CD4-positive, alpha-beta T cell (primary cell): ENCODE results near the gene PLCXD1. TPM values are rescaled to one million over a fixed set of nuclear protein-coding genes. Genes with fewer than 3 reads are reported as not detected.

Experiments
- ATAC-seq: fragments of 200-7000 bp; cut with Tn5 transposase; one replicate; pipeline ENCODE4 v1.10.0; 2022; ENCODE audit warnings: mild to moderate bottlenecking; ENCODE audit not compliant: poor library complexity
- CTCF ChIA-PET: fragments of 350-600 bp; sonication (Branson Sonifier 250); formaldehyde crosslinking; loops from one replicate; lab custom pipeline; 2021; ENCODE audit warnings: antibody characterized with exemption, inconsistent platforms; lab: Charles Lee
- POLR2A ChIA-PET: fragments of 350-600 bp; sonication (Branson Sonifier 250); formaldehyde crosslinking; loops from one replicate; lab custom pipeline; 2021; ENCODE audit warnings: antibody characterized with exemption, inconsistent platforms; lab: Charles Lee
- DNase-seq, 14 experiments: peaks; one replicate each; pipeline ENCODE4 v3.0.0-alpha.2; 2013 to 2020; ENCODE audit warnings: mixed read lengths in 2 of 14
- H3K27ac ChIP-seq, 2 donors: one replicate each; pipeline versions ENCODE4 v1.5.1 to v1.7.0; 2013; ENCODE audit warnings: low read length in 2 of 2, low read depth in 1 of 2, mild to moderate bottlenecking in 1 of 2
- H3K27me3 ChIP-seq, 2 experiments: 1 replicate in 1 of 2; 2 replicates in 1 of 2; pipeline versions ENCODE4 v1.6.1 to v1.7.0; 2013; ENCODE audit warnings: low read length in 2 of 2, control low read depth in 1 of 2, mild to moderate bottlenecking in 1 of 2, moderate library complexity in 1 of 2; ENCODE audit not compliant: insufficient read depth in 2 of 2, control insufficient read depth in 1 of 2
- H3K36me3 ChIP-seq: one replicate; pipeline ENCODE4 v1.6.1; 2013; ENCODE audit warnings: low read length, control low read depth; ENCODE audit not compliant: insufficient read depth
- H3K4me1 ChIP-seq: one replicate; pipeline ENCODE4 v1.6.1; 2013; ENCODE audit warnings: low read length, control low read depth; ENCODE audit not compliant: insufficient read depth
- H3K4me3 ChIP-seq: one replicate; pipeline ENCODE4 v1.5.1; 2013; ENCODE audit warnings: mild to moderate bottlenecking, low read length, moderate library complexity
- H3K9me3 ChIP-seq, 2 experiments: 1 replicate in 1 of 2; 2 replicates in 1 of 2; pipeline versions ENCODE4 v1.6.1 to v1.7.0; 2013; ENCODE audit warnings: low read length in 2 of 2, mild to moderate bottlenecking in 2 of 2, control low read depth in 1 of 2, moderate library complexity in 1 of 2; ENCODE audit not compliant: control insufficient read depth in 1 of 2, insufficient read depth in 1 of 2
- H3K27ac Mint-ChIP-seq: one replicate; pipeline ENCODE4 v1.8.0; 2020; ENCODE audit warnings: mixed read lengths
- H3K27me3 Mint-ChIP-seq: one replicate; pipeline ENCODE4 v1.8.0; 2021; ENCODE audit warnings: mixed read lengths
- H3K36me3 Mint-ChIP-seq: one replicate; pipeline ENCODE4 v1.8.0; 2021; ENCODE audit warnings: low read depth, mixed read lengths
- H3K4me1 Mint-ChIP-seq: one replicate; pipeline ENCODE4 v1.8.0; 2021; ENCODE audit warnings: low read depth, mixed read lengths
- H3K4me3 Mint-ChIP-seq: one replicate; pipeline ENCODE4 v1.8.0; 2020; ENCODE audit warnings: mild to moderate bottlenecking, mixed read lengths
- H3K9me3 Mint-ChIP-seq: one replicate; pipeline ENCODE4 v1.8.0; 2020; ENCODE audit warnings: mixed read lengths
- intact Hi-C, 2 experiments: fragments of 100-400 bp; cut with DNase I in 1 of 2; cut with micrococcal nuclease in 1 of 2; formaldehyde crosslinking; loops; one replicate each; pipeline versions ENCODE4 v1.15.1 to v1.9.0; 2023 to 2025; cut with DNase I, micrococcal nuclease
- total RNA-seq, 174 experiments: library from RNA in 2 of 174; stranded (reverse) in 2 of 174; gene quantifications; one replicate each; pipeline ENCODE4 v1.2.3 and lab custom pipeline; 2021 to 2026
- TF ChIP-seq, protein P1 (sequence below): fragments of 200-600 bp; IDR thresholded peaks from one replicate; pipeline ENCODE4 v1.8.0; 2022; ENCODE audit warnings: antibody characterized with exemption, mild to moderate bottlenecking

Gene PLCXD1
- total RNA-seq, 2 experiments from 2014 or later: 33.0 to 35.8 TPM

DNA sequence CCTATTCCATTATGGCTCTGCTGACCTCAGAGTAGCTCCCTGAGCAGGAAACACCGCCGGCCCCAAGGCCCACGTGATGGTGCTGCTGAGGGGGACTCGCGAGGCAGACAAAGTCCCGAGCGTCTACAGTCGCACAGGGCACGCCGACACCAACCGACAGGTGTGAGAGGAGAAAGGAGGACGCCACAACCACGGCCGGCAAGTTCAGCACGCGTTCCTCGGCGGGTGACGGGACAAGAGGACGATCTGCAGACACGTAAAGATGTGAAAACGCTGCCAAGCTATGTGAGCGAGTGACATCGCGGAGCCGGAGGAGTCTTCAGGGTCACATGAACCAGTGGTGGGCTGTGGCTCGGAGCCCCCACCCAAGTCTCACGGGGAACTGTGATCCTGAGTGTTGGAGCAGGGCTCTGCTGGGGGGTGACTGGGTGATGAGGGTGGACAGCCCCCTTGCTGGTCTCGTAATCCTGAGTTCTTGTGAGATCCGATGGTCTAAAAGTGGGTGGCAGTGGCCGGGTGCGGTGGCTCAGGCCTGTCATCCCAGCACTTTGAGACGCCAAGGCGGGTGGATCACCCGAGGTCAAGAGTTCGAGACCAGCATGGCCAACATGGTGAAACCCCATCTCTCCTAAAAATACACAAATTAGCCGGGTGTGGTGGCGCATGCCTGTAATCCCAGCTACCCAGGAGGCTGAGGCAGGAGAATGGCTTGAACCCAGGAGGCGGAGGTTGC is 71.6 kb downstream of the PLCXD1 start:
- H3K27me3 ChIP-seq: no peaks in the 10 kb centered on the region
- H3K27ac Mint-ChIP-seq: no peak overlapping the region
- no peak overlapping the region for H3K27ac ChIP-seq
- POLR2A ChIA-PET: no interaction called here
- ATAC-seq (no peak), DNase-seq (no peak)
- H3K4me1 Mint-ChIP-seq: peaks cover 15% of the 10 kb centered on the region
- peaks cover 3% of the 10 kb centered on the region for H3K36me3 ChIP-seq
- peaks cover 12% of the 10 kb centered on the region for H3K4me1 ChIP-seq
- H3K9me3 ChIP-seq: peaks cover 0 to 6% of the 10 kb centered on the region in 2 experiments
- intact Hi-C loops: no loop called here
- no peak overlapping the region for H3K4me3 Mint-ChIP-seq
- peaks cover 37% of the 10 kb centered on the region for H3K36me3 Mint-ChIP-seq
- H3K9me3 Mint-ChIP-seq: no peaks in the 10 kb centered on the region
- TF ChIP-seq, protein P1, sequence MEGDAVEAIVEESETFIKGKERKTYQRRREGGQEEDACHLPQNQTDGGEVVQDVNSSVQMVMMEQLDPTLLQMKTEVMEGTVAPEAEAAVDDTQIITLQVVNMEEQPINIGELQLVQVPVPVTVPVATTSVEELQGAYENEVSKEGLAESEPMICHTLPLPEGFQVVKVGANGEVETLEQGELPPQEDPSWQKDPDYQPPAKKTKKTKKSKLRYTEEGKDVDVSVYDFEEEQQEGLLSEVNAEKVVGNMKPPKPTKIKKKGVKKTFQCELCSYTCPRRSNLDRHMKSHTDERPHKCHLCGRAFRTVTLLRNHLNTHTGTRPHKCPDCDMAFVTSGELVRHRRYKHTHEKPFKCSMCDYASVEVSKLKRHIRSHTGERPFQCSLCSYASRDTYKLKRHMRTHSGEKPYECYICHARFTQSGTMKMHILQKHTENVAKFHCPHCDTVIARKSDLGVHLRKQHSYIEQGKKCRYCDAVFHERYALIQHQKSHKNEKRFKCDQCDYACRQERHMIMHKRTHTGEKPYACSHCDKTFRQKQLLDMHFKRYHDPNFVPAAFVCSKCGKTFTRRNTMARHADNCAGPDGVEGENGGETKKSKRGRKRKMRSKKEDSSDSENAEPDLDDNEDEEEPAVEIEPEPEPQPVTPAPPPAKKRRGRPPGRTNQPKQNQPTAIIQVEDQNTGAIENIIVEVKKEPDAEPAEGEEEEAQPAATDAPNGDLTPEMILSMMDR: no peak
- no peak overlapping the region for H3K4me3 ChIP-seq
- no peaks in the 10 kb centered on the region for H3K27me3 Mint-ChIP-seq
- CTCF ChIA-PET: no interaction called here

Other genes with a start within 250 kb of the PLCXD1 start
- gene GTPBP6, start 37.4 kb downstream of the PLCXD1 start, total RNA-seq: 10 to 100 TPM; 53.5 to 53.9 TPM
- 10 to 100 TPM; 12.1 to 14.0 TPM for gene PPP2R3B, start 105.5 kb downstream of the PLCXD1 start, total RNA-seq